Adipose tissue (tissue), 3 donors: ENCODE measurements around the gene MMP1. TPM values are rescaled to one million over a fixed set of nuclear protein-coding genes. Genes with fewer than 3 reads are reported as not detected.
"Not testable (repeated sequence)": the region's sequence is repeated elsewhere in the genome, so short reads cannot be mapped to it uniquely, and the experiment has no call there.

ENCODE experiments used
- H3K27ac ChIP-seq: one replicate; pipeline ENCODE4 v1.5.1; 2013; ENCODE audit warnings: low read depth, low read length
- WGBS, 3 donors: extraction: QIAGEN DNeasy Blood & Tissue Kit; methylation state at CpG; one replicate each; pipeline ENCODE4 v1.1.7; 2013; 5-methylcytosine and 5-hydroxymethylcytosine counted together
- polyA plus RNA-seq, 3 donors: library from polyadenylated mRNA; stranded (reverse); fragments of 200-250 nt; gene quantifications; one replicate each; pipeline ENCODE4 v1.2.3, GENCODE V29; 2013
- donor health status: healthy with polysubstance abuse.
- donor health status: Bipolar disorder and iron deficiency.
- donor health status: healthy.

Gene MMP1
- polyA plus RNA-seq, 3 donors = 0.09 to 1.1 (median 0.34) TPM

DNA sequence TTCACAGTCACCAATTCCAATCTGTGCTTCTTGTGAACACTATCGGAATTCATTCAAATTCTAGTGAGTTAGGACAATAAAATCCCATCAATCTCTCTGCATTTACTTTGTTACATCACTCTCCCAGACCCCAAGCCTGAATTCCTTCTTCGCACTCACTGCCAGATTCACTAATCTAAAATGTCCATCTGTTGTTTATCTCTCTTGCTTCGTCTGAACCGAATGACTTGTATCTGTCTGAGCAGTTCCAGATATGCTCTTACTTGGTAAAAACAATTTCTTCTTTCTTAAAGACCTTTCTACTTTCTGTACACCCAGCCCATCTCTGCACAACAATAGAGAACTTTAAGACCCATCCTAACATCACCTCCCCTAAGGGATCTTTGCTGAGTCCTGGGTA, 24.6 kb downstream of the MMP1 start:
- WGBS, 3 donors = 65 to 70% (median 69%) methylated on average over 4 of the region's 4 CpGs
- no peak overlapping the region for H3K27ac ChIP-seq

GRCh38 chr11:102771351-102771750, 26.6 kb downstream of the MMP1 start:
- no peak overlapping the region for H3K27ac ChIP-seq
- 42 to 70% (median 54%) methylated on average over 1 of the region's 1 CpG for WGBS, 3 donors

GRCh38 chr11:102770191-102770590, 27.8 kb downstream of the MMP1 start:
- H3K27ac ChIP-seq = no peak overlapping the region

DNA sequence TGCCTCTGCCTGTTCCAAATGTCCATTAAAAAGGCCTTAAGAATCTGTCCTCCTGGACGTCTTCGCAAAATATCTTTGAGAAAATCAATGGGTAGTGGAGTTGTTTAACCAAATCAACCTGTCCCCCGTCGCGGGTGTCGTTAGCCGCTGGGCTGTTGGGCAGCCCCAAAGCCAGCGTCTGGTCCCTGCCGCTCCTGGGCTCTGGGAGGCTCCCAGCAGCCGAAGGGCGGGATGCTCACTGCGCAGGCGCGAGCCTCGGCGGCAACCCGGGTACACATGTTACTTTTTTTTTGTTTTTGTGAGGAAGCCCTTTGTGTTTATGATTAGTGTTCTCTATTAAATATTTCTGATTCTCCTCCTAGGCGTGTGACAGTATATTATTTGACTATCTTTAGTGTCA, 30.2 kb downstream of the MMP1 start:
- WGBS, 3 donors = 38 to 78% (median 60%) methylated on average over 18 of the region's 18 CpGs
- H3K27ac ChIP-seq = no peak overlapping the region

DNA sequence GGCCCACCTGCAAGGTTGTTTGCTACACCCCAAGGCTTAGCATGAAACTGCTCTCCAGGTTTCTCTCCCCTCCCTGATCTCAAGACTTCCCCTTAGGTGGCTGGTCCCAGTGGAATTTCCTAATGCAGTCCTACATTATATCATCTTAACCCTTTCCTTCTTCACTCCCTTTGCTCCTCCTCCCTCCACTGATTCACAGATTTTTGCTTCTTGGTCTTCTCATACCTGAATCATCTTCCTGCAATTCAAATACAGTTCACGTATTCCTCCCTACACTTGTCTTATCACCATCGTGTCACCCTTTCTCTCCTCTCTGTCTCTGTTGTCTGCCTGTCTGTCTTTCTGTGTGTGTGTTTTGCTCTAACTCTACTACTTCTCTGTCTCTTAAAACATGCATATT, 34.5 kb downstream of the MMP1 start:
- H3K27ac ChIP-seq = no peak overlapping the region
- 63 to 83% (median 74%) methylated on average over 2 of the region's 2 CpGs for WGBS, 3 donors

DNA sequence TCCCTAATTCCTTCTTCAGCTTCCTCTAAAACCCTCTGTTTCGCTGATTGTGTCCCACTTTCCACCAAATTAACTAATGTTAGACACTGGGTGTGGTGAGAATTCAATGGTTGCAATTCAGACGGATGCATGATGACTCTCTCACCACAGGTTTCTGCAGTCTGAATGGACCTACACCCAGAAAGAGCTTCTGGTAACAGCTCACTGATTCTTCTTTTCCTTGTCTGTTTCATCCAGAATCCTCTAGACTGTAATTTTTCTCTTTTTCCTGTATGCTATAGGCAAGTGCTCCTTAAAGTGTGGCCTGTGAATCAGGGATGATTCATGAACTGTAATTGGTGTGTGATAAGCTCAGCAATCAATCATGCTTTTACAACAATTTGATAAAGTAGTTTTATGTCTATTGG, 35.6 kb downstream of the MMP1 start:
- H3K27ac ChIP-seq = no peak overlapping the region
- 47 to 69% (median 60%) methylated on average over 2 of the region's 2 CpGs for WGBS, 3 donors

DNA sequence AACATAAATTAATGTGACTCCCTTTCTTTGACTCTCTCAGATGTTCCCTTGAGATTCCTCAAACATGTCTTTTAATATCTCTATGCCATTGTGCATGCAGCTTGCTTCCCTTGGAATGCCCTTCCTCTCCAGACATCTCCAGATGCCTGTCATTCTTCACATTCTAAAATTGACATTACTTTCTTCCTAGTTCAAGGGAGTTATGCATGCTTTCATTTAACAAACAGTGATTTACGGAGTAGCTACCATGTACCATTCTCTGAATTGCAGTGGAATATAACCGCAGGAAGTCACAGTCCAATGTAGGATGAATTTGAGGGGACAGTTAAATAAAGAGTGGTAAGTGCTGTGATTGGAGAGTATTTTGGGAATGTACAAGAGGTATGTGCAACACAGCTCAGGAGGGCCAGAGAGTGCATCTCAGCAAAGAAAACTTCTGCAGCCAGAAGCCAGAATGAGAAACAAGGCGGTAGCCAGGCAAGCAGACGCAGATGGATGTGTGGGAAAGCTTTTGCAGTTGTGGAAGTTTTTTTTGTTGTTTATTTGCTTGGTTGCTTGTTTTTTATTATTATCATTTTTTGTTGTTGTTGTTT, 36.2 kb downstream of the MMP1 start:
- WGBS, 3 donors = 79 to 80% (median 79%) methylated on average over 4 of the region's 4 CpGs
- H3K27ac ChIP-seq = no peak overlapping the region

- WGBS, 3 donors = 34 to 52% (median 36%) methylated on average over 4 of the region's 4 CpGs
- no peak overlapping the region for H3K27ac ChIP-seq
Observed at GRCh38 chr11:102760344-102761035, 37.5 kb downstream of the MMP1 start.

- no peak overlapping the region for H3K27ac ChIP-seq
- WGBS, 3 donors = 33 to 37% (median 34%) methylated on average over 2 of the region's 2 CpGs
Observed at GRCh38 chr11:102757823-102758549, 40.0 kb downstream of the MMP1 start.

- no peak overlapping the region for H3K27ac ChIP-seq
- 95 to 97% (median 97%) methylated on average over 1 of the region's 1 CpG for WGBS, 3 donors
Observed at GRCh38 chr11:102753267-102753666, 44.7 kb downstream of the MMP1 start.

DNA sequence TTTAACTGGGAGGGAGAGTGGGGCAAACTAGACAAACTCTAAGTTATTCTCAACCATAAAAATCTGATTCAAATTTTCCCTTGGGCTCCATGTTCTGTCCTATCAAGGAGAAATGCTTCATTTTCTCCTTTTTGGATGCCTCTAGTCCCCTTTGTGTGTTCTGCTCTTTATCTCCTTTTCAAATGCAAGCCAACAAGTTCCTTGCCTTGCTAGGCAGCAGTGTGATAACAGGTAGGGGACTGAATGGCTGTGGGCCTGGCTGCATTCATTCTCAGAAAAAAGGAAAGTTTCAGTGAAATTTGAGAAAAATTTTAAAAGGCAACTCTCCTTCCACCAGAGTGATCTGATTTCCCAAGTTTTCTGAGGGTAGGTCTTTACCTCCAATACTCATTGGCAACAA, 46.3 kb downstream of the MMP1 start:
- no peak overlapping the region for H3K27ac ChIP-seq

- no peak overlapping the region for H3K27ac ChIP-seq
Observed at GRCh38 chr11:102749101-102749722, 48.7 kb downstream of the MMP1 start.

DNA sequence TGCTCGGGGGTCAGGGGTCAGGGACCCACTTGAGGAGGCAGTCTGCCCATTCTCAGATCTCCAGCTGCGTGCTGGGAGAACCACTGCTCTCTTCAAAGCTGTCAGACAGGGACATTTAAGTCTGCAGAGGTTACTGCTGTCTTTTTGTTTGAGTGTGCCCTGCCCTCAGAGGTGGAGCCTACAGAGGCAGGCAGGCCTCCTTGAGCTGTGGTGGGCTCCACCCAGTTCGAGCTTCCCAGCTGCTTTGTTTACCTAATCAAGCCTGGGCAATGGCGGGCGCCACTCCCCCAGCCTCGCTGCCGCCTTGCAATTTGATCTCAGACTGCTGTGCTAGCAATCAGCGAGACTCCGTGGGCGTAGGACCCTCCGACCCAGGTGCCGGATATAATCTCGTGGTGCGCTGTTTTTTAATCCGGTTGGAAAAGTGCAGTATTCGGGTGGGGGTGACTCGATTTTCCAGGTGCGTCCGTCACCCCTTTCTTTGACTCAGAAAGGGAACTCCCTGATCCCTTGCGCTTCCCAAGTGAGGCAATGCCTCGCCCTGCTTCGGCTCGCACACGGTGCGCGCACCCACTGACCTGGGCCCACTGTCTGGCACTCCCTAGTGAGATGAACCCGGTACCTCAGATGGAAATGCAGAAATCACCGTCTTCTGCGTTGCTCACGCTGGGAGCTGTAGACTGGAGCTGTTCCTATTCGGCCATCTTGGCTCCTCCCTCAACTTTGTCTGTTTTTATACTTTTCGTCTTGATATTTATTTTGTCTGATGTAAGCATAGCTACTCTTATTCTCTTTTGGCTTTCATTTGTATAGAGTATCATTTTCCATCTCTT, 51.0 kb downstream of the MMP1 start:
- WGBS, 3 donors = 74 to 88% (median 80%) methylated on average over 28 to 32 of the region's 32 CpGs
- not testable (repeated sequence) for H3K27ac ChIP-seq

Other genes with a start within 250 kb of the MMP1 start
- not detected for gene MMP20, start 172.8 kb downstream of the MMP1 start, polyA plus RNA-seq
- gene MMP27, start 92.4 kb downstream of the MMP1 start, polyA plus RNA-seq = under 1 TPM in 1 of 3 donors, not detected in 2; 0.07 TPM
- 1 to 10 TPM in 1 of 3 donors, under 1 TPM in 2; 0.31 to 5.2 (median 0.40) TPM for gene MMP8, start 73.2 kb downstream of the MMP1 start, polyA plus RNA-seq
- gene MMP10, start 17.5 kb downstream of the MMP1 start, polyA plus RNA-seq = under 1 TPM in 2 of 3 donors, not detected in 1; 0.06 to 0.25 TPM
- under 1 TPM in 2 of 3 donors, not detected in 1; 0.34 to 0.77 TPM for gene MMP3, start 45.4 kb upstream of the MMP1 start, polyA plus RNA-seq
- under 1 TPM in 2 of 3 donors, not detected in 1; 0.09 to 0.19 TPM for gene MMP12, start 76.8 kb upstream of the MMP1 start, polyA plus RNA-seq
- not detected for gene MMP13, start 157.6 kb upstream of the MMP1 start, polyA plus RNA-seq